Osteoblast (primary cell): ENCODE measurements around the gene MCRIP2. TPM values are rescaled to one million over a fixed set of nuclear protein-coding genes. Genes with fewer than 3 reads are reported as not detected.

Experiments used
- DNase-seq: peaks from one replicate; pipeline ENCODE4 v3.0.0; 2011; ENCODE audit warnings: low spot score, mixed read lengths; ENCODE audit not compliant: insufficient read length; ENCODE audit errors: missing footprints
- H2AFZ ChIP-seq: 2 replicates; pipeline ENCODE4 v1.6.0; 2011; ENCODE audit warnings: mild to moderate bottlenecking, low read length
- H3K27ac ChIP-seq: 2 replicates; pipeline ENCODE4 v1.5.1; 2011; ENCODE audit warnings: mild to moderate bottlenecking, low read depth, low read length, moderate library complexity
- H3K27me3 ChIP-seq: 2 replicates; pipeline ENCODE4 v1.6.0; 2012; ENCODE audit warnings: mild to moderate bottlenecking, control low read depth, inconsistent platforms, low read length, moderate library complexity; ENCODE audit not compliant: insufficient read depth
- H3K36me3 ChIP-seq: 2 replicates; pipeline ENCODE4 v1.5.1; 2011; ENCODE audit warnings: mild to moderate bottlenecking, low read length, control low read depth, moderate library complexity; ENCODE audit not compliant: insufficient read depth
- H3K4me1 ChIP-seq: 2 replicates; pipeline ENCODE4 v1.5.1; 2011; ENCODE audit warnings: mild to moderate bottlenecking, low read length, control low read depth, moderate library complexity; ENCODE audit not compliant: insufficient read depth
- H3K4me2 ChIP-seq: 2 replicates; pipeline ENCODE4 v1.6.0; 2011; ENCODE audit warnings: mild to moderate bottlenecking, low read length; ENCODE audit not compliant: insufficient read depth
- H3K4me3 ChIP-seq: fragments of 200-600 bp; sonication (generic); 3 replicates; pipeline ENCODE4 v1.5.1; 2012; ENCODE audit warnings: mild to moderate bottlenecking, low read length, inconsistent platforms; ENCODE audit not compliant: insufficient read depth
- H3K79me2 ChIP-seq: 2 replicates; pipeline ENCODE4 v1.6.0; 2012; ENCODE audit warnings: mild to moderate bottlenecking, low read length, control low read depth, inconsistent platforms; ENCODE audit not compliant: insufficient read depth
- H3K9me3 ChIP-seq: 2 replicates; pipeline ENCODE4 v1.5.1; 2011; ENCODE audit warnings: low read depth, low read length, control low read depth
- H4K20me1 ChIP-seq: 2 replicates; pipeline ENCODE4 v1.6.0; 2012; ENCODE audit warnings: mild to moderate bottlenecking, low read length, control low read depth; ENCODE audit not compliant: insufficient read depth
- total RNA-seq: library from RNA; depleted of rRNA; stranded (reverse); fragments of >200 nt; gene quantifications from 2 replicates; pipeline ENCODE4 v1.2.3, GENCODE V29; 2012
- TF ChIP-seq, protein P1 (sequence below): IDR thresholded peaks from 2 replicates; pipeline ENCODE4 v1.5.1; 2011; ENCODE audit warnings: mild to moderate bottlenecking, low read depth, low read length, moderate library complexity; ENCODE audit errors: extremely low read depth

The MCRIP2 gene
- total RNA-seq, 1 donor: 20.3 TPM

GRCh38 chr16:644556-644955 lies 2.9 kb downstream of the MCRIP2 start:
- Histone ChIP-seq H3K36me3 (no peaks in the 10 kb centered on the region), H3K4me1 (peaks cover 24% of the 10 kb centered on the region), H3K4me2 (no peak overlapping the region), H3K27me3 (no peaks in the 10 kb centered on the region), H2AFZ (no peak overlapping the region), H4K20me1 (peaks cover 7% of the 10 kb centered on the region), H3K79me2 (peaks cover 36% of the 10 kb centered on the region), H3K4me3 (no peak overlapping the region), H3K9me3 (no peaks in the 10 kb centered on the region), H3K27ac (no peak overlapping the region)
- TF ChIP-seq, protein P1, sequence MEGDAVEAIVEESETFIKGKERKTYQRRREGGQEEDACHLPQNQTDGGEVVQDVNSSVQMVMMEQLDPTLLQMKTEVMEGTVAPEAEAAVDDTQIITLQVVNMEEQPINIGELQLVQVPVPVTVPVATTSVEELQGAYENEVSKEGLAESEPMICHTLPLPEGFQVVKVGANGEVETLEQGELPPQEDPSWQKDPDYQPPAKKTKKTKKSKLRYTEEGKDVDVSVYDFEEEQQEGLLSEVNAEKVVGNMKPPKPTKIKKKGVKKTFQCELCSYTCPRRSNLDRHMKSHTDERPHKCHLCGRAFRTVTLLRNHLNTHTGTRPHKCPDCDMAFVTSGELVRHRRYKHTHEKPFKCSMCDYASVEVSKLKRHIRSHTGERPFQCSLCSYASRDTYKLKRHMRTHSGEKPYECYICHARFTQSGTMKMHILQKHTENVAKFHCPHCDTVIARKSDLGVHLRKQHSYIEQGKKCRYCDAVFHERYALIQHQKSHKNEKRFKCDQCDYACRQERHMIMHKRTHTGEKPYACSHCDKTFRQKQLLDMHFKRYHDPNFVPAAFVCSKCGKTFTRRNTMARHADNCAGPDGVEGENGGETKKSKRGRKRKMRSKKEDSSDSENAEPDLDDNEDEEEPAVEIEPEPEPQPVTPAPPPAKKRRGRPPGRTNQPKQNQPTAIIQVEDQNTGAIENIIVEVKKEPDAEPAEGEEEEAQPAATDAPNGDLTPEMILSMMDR: no peak
- DNase-seq: no peak

DNA sequence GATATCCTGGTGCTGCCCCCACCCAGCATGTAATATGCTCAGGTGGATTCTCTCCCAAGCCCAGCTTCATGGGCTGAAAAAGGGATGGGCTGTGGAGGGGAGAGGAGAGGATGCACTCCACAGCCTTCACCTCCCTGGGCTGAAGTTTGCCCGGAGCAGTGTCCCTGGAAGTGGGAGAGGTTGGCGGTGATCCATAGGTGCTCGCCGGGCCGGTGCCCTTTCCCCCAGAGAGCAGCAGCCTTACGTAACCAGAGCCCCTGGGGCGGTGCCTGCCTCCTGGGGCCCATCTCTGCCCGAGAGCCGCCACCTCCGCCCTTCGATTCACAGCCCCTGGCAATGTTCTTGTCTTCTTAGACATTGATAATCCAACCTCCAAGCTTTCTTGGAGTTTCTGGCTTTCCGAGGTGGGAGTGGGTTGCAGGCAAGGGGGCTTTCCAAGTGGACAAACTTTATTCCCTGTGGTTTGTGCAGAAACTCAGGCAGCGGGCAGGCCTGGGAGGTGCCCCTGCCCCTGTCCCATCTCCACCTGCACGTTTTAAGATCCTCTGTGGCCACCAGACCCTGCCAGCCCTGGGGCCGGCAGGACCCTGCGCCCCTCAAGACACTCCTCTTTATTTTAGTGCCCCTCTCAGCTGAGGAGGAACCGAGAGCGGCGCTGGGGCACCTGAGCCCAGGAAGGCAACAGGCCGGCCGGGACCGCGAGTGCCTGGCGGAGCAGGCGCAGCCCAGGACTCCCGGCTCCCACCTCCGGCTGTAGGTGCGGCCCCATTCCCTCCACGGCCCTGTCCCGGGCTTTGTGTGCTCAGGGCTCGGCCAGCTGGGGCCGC lies 4.4 kb downstream of the MCRIP2 start:
- Histone ChIP-seq H3K27ac (no peak overlapping the region), H4K20me1 (peaks cover 7% of the 10 kb centered on the region), H3K4me3 (no peak overlapping the region), H2AFZ (no peak overlapping the region), H3K4me2 (no peak overlapping the region), H3K27me3 (no peaks in the 10 kb centered on the region), H3K79me2 (peaks cover 45% of the 10 kb centered on the region), H3K36me3 (no peaks in the 10 kb centered on the region), H3K9me3 (no peaks in the 10 kb centered on the region), H3K4me1 (peaks cover 28% of the 10 kb centered on the region)
- DNase-seq: no peak
- TF ChIP-seq, protein P1: no peak

GRCh38 chr16:646679-647172 lies 5.1 kb downstream of the MCRIP2 start:
- Histone ChIP-seq H3K36me3 (no peaks in the 10 kb centered on the region), H3K27me3 (no peaks in the 10 kb centered on the region), H2AFZ (no peak overlapping the region), H3K4me3 (no peak overlapping the region), H3K4me1 (peaks cover 28% of the 10 kb centered on the region), H3K9me3 (no peaks in the 10 kb centered on the region), H3K79me2 (peaks cover 45% of the 10 kb centered on the region), H4K20me1 (peaks cover 7% of the 10 kb centered on the region), H3K27ac (no peak overlapping the region), H3K4me2 (no peak overlapping the region)
- no peak for DNase-seq
- TF ChIP-seq, protein P1: no peak

DNA sequence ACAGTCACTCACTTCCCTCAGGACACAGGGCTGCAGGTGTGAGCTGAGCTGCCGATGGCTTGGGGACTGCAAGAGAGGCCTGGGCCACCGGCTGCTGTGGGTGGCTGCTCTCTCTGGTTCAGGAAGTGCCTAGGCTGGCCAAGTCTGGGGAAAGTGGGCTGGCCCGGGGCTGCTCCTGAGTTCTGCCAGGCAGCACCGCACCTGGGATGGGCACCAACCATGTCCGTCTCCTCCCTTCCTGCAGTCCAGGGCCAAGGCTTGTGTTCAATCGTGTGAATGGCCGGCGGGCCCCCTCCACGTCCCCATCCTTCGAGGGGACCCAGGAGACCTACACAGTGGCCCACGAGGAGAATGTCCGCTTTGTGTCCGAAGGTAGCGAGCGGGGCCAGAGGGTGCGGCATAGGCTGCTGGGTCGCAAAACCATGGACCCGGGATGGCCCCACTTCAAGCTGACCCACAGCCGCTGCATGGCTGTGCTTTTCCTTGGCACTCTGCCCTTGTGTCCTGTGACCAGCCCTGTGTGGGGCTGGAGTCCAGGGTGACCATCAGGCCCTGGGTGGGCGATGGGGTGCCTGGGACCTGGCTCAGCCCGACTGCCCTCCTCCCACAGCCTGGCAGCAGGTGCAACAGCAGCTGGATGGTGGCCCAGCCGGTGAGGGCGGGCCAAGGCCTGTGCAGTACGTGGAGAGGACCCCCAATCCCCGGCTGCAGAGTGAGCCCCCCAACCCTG lies 5.7 kb downstream of the MCRIP2 start:
- peaks cover 28% of the 10 kb centered on the region for H3K4me1 ChIP-seq
- TF ChIP-seq, protein P1: no peak
- H3K4me2 ChIP-seq: peak overlapping the region; percentile 96
- no peak overlapping the region for H3K27ac ChIP-seq
- no peak for DNase-seq
- peaks cover 7% of the 10 kb centered on the region for H4K20me1 ChIP-seq
- H3K27me3 ChIP-seq: no peaks in the 10 kb centered on the region
- peak overlapping the region; percentile 80 for H3K4me3 ChIP-seq
- peaks cover 45% of the 10 kb centered on the region for H3K79me2 ChIP-seq
- no peaks in the 10 kb centered on the region for H3K9me3 ChIP-seq
- no peaks in the 10 kb centered on the region for H3K36me3 ChIP-seq
- no peak overlapping the region for H2AFZ ChIP-seq
